Embryonic facial prominence (tissue), 1 donor: ENCODE results near the gene KCNJ10.

Experiments
- DNase-seq: peaks from one replicate; pipeline ENCODE4 v3.0.0-alpha.2; 2016; ENCODE audit errors: extremely low spot score

The KCNJ10 gene

GRCh38 chr1:160083968-160084770 lies 14.2 kb upstream of the KCNJ10 start:
- no peak for DNase-seq

- DNase-seq, result no peak
These were observed 13.0 kb upstream of the KCNJ10 start for GRCh38 chr1:160082926-160083325.

GRCh38 chr1:160082487-160082886 lies 12.5 kb upstream of the KCNJ10 start:
- DNase-seq, result no peak

GRCh38 chr1:160081261-160081936 lies 11.4 kb upstream of the KCNJ10 start, which contains the start of gene KCNJ9:
Gene KCNJ9 (plus strand): TSS chr1:160081538. CDS start chr1:160084031, 2,493 bp downstream.
- no peak for DNase-seq

- no peak for DNase-seq
These were observed 10.6 kb upstream of the KCNJ10 start for GRCh38 chr1:160080381-160081100.

- DNase-seq, result no peak
These were observed 9.5 kb upstream of the KCNJ10 start for GRCh38 chr1:160079448-160079847.

- DNase-seq, result no peak
These were observed 8.7 kb upstream of the KCNJ10 start for GRCh38 chr1:160078512-160079195.

GRCh38 chr1:160077486-160077885 lies 7.5 kb upstream of the KCNJ10 start:
- DNase-seq, result no peak

GRCh38 chr1:160076295-160076694 lies 6.3 kb upstream of the KCNJ10 start:
- DNase-seq, result no peak

- DNase-seq, result no peak
These were observed 5.9 kb upstream of the KCNJ10 start for GRCh38 chr1:160075836-160076235.

GRCh38 chr1:160074865-160075264 lies 4.9 kb upstream of the KCNJ10 start:
- no peak for DNase-seq

- DNase-seq, result no peak
These were observed 1.3 kb upstream of the KCNJ10 start for GRCh38 chr1:160071289-160071688.

- DNase-seq, result peak; percentile 50
These were observed 543 bp upstream of the KCNJ10 start for GRCh38 chr1:160070243-160071163.

GRCh38 chr1:160068225-160068624 lies 1.7 kb downstream of the KCNJ10 start:
- no peak for DNase-seq

- no peak for DNase-seq
These were observed 2.9 kb downstream of the KCNJ10 start for GRCh38 chr1:160066829-160067745.

- DNase-seq, result no peak
These were observed 5.2 kb downstream of the KCNJ10 start for GRCh38 chr1:160064746-160065145.

GRCh38 chr1:160064164-160064563 lies 5.8 kb downstream of the KCNJ10 start:
- DNase-seq, result no peak

- no peak for DNase-seq
These were observed 6.8 kb downstream of the KCNJ10 start for GRCh38 chr1:160063176-160063575.

- DNase-seq, result no peak
These were observed 7.8 kb downstream of the KCNJ10 start for GRCh38 chr1:160062230-160062532.
